Upper lobe of left lung (tissue), 4 donors: ENCODE data around the gene TOMM40.
"Not testable (repeated sequence)": the region's sequence is repeated elsewhere in the genome, so short reads cannot be mapped to it uniquely, and the experiment has no call there.

Experiments
- CTCF ChIP-seq, 6 experiments: fragments of 450-650 bp in 4 of 6; fragments of 200-600 bp in 2 of 6; sonication (generic) in 2 of 6; IDR thresholded peaks; one replicate each; pipeline ENCODE4 v1.5.1; 2016 to 2019; ENCODE audit warnings: antibody characterized with exemption in 6 of 6
- EP300 ChIP-seq, 4 donors: sonication (generic); formaldehyde crosslinking; IDR thresholded peaks; one replicate each; pipeline ENCODE4 v1.5.1; 2017; ENCODE audit warnings: antibody characterized with exemption in 4 of 4, control low read depth in 2 of 4
- POLR2A ChIP-seq, 4 donors: fragments of 450-650 bp; IDR thresholded peaks; one replicate each; pipeline ENCODE4 v1.5.1; 2016 to 2017; ENCODE audit warnings: antibody characterized with exemption in 4 of 4, mild to moderate bottlenecking in 2 of 4
- POLR2AphosphoS5 ChIP-seq, 2 donors: sonication (generic); formaldehyde crosslinking; IDR thresholded peaks; one replicate each; pipeline ENCODE4 v1.5.1; 2017; ENCODE audit warnings: antibody characterized with exemption in 2 of 2

- TF ChIP-seq POLR2A, CTCF, POLR2AphosphoS5, EP300 (IDR thresholded peaks at IDR 0.05): not testable (repeated sequence)
These were observed 20.8 kb downstream of the TOMM40 start for GRCh38 chr19:44911896-44912295.
